KOPT-K1 (cell line): ENCODE measurements around the gene PRR15L.

Experiments used
- H3K27ac ChIP-seq: fragments of 200-600 bp; sonication (generic); 2 replicates; pipeline ENCODE4 v1.5.1; 2016; ENCODE audit warnings: antibody characterized with exemption, mild to moderate bottlenecking, low read depth, low read length; ENCODE audit not compliant: poor library complexity, severe bottlenecking
- H3K36me3 ChIP-seq: fragments of 200-600 bp; sonication (generic); 2 replicates; pipeline ENCODE4 v1.5.1; 2017; ENCODE audit warnings: antibody characterized with exemption, mild to moderate bottlenecking, low read length, moderate library complexity; ENCODE audit not compliant: insufficient read depth
- H3K9me3 ChIP-seq: fragments of 200-600 bp; sonication (generic); 2 replicates; pipeline ENCODE4 v1.5.1; 2017; ENCODE audit warnings: antibody characterized with exemption, low read length, mild to moderate bottlenecking; ENCODE audit not compliant: insufficient read depth, poor library complexity, severe bottlenecking

Gene PRR15L

DNA sequence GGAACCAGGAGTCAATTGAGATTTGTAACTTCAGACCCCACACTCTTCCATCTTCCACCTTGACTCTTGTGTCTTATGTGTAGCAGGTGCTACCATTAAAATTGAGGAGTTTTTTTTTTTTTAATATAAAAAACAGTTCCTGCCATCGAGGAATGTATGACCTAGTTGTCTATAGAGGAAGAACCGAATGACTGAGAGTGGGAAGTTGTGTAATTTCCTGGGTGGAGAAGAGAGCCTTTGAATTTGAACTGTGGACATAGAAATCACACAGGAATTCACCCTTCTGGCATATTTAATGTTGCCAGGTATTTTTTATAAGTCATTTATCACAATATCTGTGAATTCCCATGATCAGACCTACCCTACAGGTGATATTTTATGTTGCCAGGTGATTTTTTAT is 39.7 kb downstream of the PRR15L start:
- Histone ChIP-seq H3K27ac (no peak overlapping the region), H3K36me3 (peaks cover 54% of the 10 kb centered on the region), H3K9me3 (no peaks in the 10 kb centered on the region)

- Histone ChIP-seq H3K36me3 (peaks cover 50% of the 10 kb centered on the region), H3K27ac (no peak overlapping the region), H3K9me3 (no peaks in the 10 kb centered on the region)
Measured at GRCh38 chr17:47917581-47917980, 40.1 kb downstream of the PRR15L start.

- H3K27ac ChIP-seq, result no peak overlapping the region
- no peaks in the 10 kb centered on the region for H3K9me3 ChIP-seq
- H3K36me3 ChIP-seq, result peaks cover 41% of the 10 kb centered on the region
Measured at GRCh38 chr17:47916489-47917208, 41.0 kb downstream of the PRR15L start.

GRCh38 chr17:47915776-47916398 is 41.8 kb downstream of the PRR15L start:
- Histone ChIP-seq H3K27ac (no peak overlapping the region), H3K36me3 (peaks cover 34% of the 10 kb centered on the region), H3K9me3 (no peaks in the 10 kb centered on the region)

DNA sequence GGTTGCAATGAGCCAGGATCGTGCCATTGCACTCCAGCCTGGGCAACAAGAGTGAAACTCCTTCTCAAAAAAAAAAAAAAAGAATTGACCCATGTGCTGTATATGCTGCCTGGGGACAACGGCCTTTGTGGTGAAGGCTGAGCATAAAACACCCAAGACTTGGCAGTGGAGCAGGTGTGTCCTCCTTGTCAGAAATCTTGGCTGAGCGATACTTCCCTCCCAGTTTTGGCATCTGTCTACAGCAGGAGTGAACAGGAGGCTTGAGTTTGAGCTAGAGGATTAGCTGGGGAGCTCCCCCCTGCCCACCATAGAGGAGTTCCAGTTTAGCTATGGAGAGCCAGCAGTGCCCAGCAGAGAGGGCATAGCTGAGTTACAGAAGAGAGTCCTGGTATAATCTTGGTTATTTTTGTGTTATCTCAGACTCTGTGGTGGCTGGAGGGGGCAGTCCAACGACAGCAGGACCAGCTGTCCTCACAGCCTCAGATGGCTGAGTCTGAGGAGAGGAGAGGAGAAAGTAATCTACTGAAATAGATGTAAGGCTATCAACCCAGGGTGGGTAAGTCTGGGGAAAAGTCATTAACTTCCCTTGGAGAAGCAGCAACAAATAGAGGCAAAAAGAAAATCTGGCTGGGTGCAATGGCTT is 43.3 kb downstream of the PRR15L start:
- no peak overlapping the region for H3K27ac ChIP-seq
- no peaks in the 10 kb centered on the region for H3K9me3 ChIP-seq
- peaks cover 41% of the 10 kb centered on the region for H3K36me3 ChIP-seq

DNA sequence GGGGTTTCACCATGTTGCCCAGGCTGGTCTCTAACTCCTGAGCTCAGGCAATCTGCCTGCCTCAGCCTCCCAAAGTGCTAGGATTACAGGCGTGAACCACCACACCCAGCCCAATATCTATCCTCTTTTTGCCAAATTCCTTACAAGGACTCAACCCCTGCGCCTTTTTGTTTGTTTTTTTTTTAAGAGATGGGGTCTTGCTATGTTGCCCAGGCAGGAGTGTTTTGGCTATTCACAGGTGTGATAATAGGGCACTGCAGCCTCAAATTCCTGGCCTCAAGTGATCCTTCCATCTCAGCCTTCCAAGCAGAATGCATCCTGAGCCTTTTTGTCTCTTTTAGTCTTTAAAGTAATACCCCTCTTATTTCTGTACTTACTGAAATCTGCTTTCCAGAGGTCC is 44.6 kb downstream of the PRR15L start:
- Histone ChIP-seq H3K27ac (no peak overlapping the region), H3K36me3 (peaks cover 49% of the 10 kb centered on the region), H3K9me3 (no peaks in the 10 kb centered on the region)

- H3K36me3 ChIP-seq, result peaks cover 26% of the 10 kb centered on the region
- H3K27ac ChIP-seq, result no peak overlapping the region
- H3K9me3 ChIP-seq, result no peaks in the 10 kb centered on the region
Measured at GRCh38 chr17:47907932-47908562, 49.6 kb downstream of the PRR15L start.

DNA sequence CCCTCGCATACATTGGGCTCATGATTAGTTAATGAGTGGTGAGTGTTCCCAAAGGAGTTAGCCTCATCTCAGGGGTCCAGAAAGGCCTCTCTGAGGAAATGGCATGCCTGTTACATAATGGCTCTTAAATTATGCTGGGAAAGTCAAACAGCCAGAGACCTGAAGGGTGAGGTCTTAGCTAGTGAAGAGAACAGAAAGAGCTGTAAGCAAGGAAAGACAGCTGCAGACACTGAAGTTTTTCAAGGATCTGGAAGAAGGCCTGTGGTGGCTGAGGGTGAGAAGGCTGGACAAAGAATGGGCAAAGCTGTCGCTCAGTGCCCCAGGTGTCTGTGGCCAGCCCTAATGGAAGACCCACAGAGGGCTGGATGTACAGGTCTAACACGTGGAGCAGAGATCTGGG is 51.2 kb downstream of the PRR15L start:
- Histone ChIP-seq H3K36me3 (peaks cover 34% of the 10 kb centered on the region), H3K27ac (no peak overlapping the region), H3K9me3 (no peaks in the 10 kb centered on the region)

DNA sequence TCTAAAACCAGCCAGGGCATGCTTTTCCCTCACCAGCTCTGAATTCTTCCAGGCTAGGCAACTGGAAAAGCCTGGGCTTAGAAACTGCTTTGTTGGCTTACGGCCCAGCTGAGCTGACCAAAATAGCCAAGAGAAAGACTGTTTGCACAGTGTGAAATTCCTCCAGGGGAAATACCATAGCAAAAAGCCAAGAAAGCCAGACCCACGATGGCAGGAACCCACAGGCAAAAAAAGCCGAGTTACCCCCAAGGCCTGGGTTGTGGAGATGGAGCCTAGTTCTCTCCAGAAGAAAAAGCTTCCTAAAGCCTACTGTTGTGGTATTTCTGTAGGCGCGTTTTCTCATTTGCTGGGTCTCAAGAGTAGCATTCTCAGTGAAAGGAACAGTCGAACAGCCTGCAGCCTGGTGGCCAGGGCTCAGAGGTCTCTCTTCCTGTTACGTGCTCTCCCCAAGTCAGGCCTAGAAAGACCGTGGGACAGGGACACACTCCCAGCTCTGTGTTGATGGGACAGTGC is 52.4 kb downstream of the PRR15L start:
- Histone ChIP-seq H3K27ac (no peak overlapping the region), H3K9me3 (no peaks in the 10 kb centered on the region), H3K36me3 (peaks cover 42% of the 10 kb centered on the region)

DNA sequence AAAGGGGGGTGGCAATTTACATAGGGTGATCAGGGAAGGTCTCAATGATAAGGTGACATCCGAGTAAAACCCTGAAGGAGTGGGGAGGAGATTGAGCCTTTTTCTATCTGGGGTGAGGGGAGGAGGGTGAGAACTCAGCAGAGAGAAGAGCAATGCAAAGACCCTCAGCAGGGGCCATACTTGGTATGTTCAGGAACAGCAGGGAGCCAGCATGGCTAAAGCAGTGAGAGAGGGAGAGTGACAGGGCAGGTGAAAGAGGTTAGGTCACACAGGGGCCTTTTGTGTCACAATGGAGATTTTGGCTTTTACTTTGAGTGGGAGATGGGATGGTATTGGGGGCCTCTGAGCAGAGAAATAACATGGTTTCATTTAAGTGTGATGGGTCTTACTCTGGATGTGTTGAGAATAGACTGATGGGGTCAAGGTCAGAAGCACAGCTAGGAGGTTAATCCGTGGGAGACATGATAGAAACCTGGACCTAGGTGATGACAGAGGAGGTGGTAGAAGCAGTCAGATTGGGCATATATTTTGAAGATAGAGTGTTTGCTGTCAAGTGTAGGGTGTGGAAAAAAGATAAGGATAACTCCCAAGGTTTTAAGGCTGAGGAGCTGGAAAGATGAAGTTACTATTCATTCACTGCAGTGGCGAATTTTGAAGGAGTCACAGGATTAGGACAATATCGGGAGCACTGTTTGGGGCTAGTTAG is 55.5 kb downstream of the PRR15L start:
- H3K36me3 ChIP-seq, result peaks cover 51% of the 10 kb centered on the region
- no peak overlapping the region for H3K27ac ChIP-seq
- H3K9me3 ChIP-seq, result no peaks in the 10 kb centered on the region
